Prostate gland (tissue), 2 donors: ENCODE data around the gene ARSJ. TPM values are rescaled to one million over a fixed set of nuclear protein-coding genes. Genes with fewer than 3 reads are reported as not detected.

ENCODE experiments used
- DNase-seq: peaks from one replicate; pipeline ENCODE4 v3.0.0-alpha.2; 2019; ENCODE audit warnings: low spot score
- H3K27ac ChIP-seq, 2 donors: fragments of 200-600 bp; sonication (generic); 2 replicates each; pipeline ENCODE4 v1.5.1; 2017 to 2019
- H3K27me3 ChIP-seq: fragments of 200-600 bp; sonication (generic); replicated peaks from 2 replicates; pipeline ENCODE4 v1.5.1; 2019; ENCODE audit not compliant: insufficient read depth
- H3K36me3 ChIP-seq, 2 donors: fragments of 200-600 bp; sonication (generic); 1 replicate in 1 of 2; 2 replicates in 1 of 2; pipeline versions ENCODE4 v1.5.1 to v1.8.1; 2017 to 2019
- H3K4me1 ChIP-seq: fragments of 200-600 bp; sonication (generic); replicated peaks from 2 replicates; pipeline ENCODE4 v1.5.1; 2019
- H3K4me3 ChIP-seq, 2 donors: fragments of 200-600 bp; sonication (generic); 2 replicates each; pipeline ENCODE4 v1.5.1; 2017 to 2019
- H3K9me3 ChIP-seq: fragments of 200-600 bp; sonication (generic); 2 replicates; pipeline ENCODE4 v1.5.1; 2017
- CTCF ChIP-seq, 4 experiments: fragments of 200-600 bp in 2 of 4; fragments of 450-650 bp in 2 of 4; sonication (generic) in 2 of 4; IDR thresholded peaks; 1 replicate in 3 of 4; 2 replicates in 1 of 4; pipeline ENCODE4 v1.5.1; 2016 to 2019; ENCODE audit warnings: antibody characterized with exemption in 4 of 4, mild to moderate bottlenecking in 2 of 4, moderate library complexity in 2 of 4
- POLR2A ChIP-seq: fragments of 450-650 bp; IDR thresholded peaks from one replicate; pipeline ENCODE4 v1.6.1; 2016; ENCODE audit warnings: antibody characterized with exemption, mild to moderate bottlenecking
- POLR2AphosphoS5 ChIP-seq: sonication (generic); formaldehyde crosslinking; IDR thresholded peaks from one replicate; pipeline ENCODE4 v1.6.1; 2017; ENCODE audit warnings: antibody characterized with exemption
- WGBS: methylation state at CpG from one replicate; pipeline ENCODE4 v1.1.5; 2018; 5-methylcytosine and 5-hydroxymethylcytosine counted together
- intact Hi-C: fragments of 100-400 bp; cut with DNase I; formaldehyde crosslinking; loops from one replicate; pipeline ENCODE4 v1.14.2; 2022
- total RNA-seq, 2 donors: library from RNA; depleted of rRNA; stranded (reverse); fragments of >200 nt; gene quantifications; one replicate each; pipeline ENCODE4 v1.1.0, GENCODE V29; 2016

ARSJ gene
- total RNA-seq, 2 donors from 2014 or later: 8.8 to 12.5 TPM

GRCh38 chr4:114021451-114021850 lies 42.0 kb upstream of the ARSJ start:
- Histone ChIP-seq H3K4me3 (no peak overlapping the region), H3K36me3 (no peaks in the 10 kb centered on the region), H3K27ac (no peak overlapping the region), H3K4me1 (no peaks in the 10 kb centered on the region), H3K27me3 (no peaks in the 10 kb centered on the region), H3K9me3 (no peaks in the 10 kb centered on the region)
- TF ChIP-seq POLR2AphosphoS5 (no peak), POLR2A (no peak), CTCF (IDR thresholded peaks at IDR 0.05) (no peak)
- WGBS: 96% methylated on average over 3 of the region's 3 CpGs
- DNase-seq: no peak
- intact Hi-C loops: no loop called here

GRCh38 chr4:114019969-114020358 lies 40.5 kb upstream of the ARSJ start:
- Histone ChIP-seq H3K27me3 (no peaks in the 10 kb centered on the region), H3K9me3 (no peaks in the 10 kb centered on the region), H3K4me1 (no peaks in the 10 kb centered on the region), H3K36me3 (no peaks in the 10 kb centered on the region), H3K27ac (no peak overlapping the region), H3K4me3 (no peak overlapping the region)
- intact Hi-C loops: no loop called here
- no peak for DNase-seq
- WGBS: 70% methylated on average over 1 of the region's 1 CpG
- TF ChIP-seq POLR2AphosphoS5: no peak
- no peak for TF ChIP-seq CTCF (IDR thresholded peaks at IDR 0.05)
- no peak for TF ChIP-seq POLR2A

GRCh38 chr4:114019276-114019968 lies 40.0 kb upstream of the ARSJ start:
- Histone ChIP-seq H3K27me3 (no peaks in the 10 kb centered on the region), H3K4me3 (no peak overlapping the region), H3K36me3 (no peaks in the 10 kb centered on the region), H3K4me1 (no peaks in the 10 kb centered on the region), H3K9me3 (no peaks in the 10 kb centered on the region), H3K27ac (no peak overlapping the region)
- no peak for DNase-seq
- intact Hi-C loops: no loop called here
- 34% methylated on average over 2 of the region's 2 CpGs for WGBS
- no peak for TF ChIP-seq POLR2AphosphoS5
- TF ChIP-seq POLR2A: no peak
- TF ChIP-seq CTCF (IDR thresholded peaks at IDR 0.05): no peak

- H3K9me3 ChIP-seq: no peaks in the 10 kb centered on the region
- H3K27me3 ChIP-seq: no peaks in the 10 kb centered on the region
- no peaks in the 10 kb centered on the region for H3K36me3 ChIP-seq
- intact Hi-C loops: no loop called here
- TF ChIP-seq POLR2AphosphoS5: no peak
- no peak for TF ChIP-seq CTCF (IDR thresholded peaks at IDR 0.05)
- no peak for TF ChIP-seq POLR2A
- DNase-seq: no peak
- 89% methylated on average over 4 of the region's 4 CpGs for WGBS
- H3K27ac ChIP-seq: no peak overlapping the region
- H3K4me3 ChIP-seq: no peak overlapping the region
- H3K4me1 ChIP-seq: no peaks in the 10 kb centered on the region
Observed at GRCh38 chr4:114017120-114017917, 37.9 kb upstream of the ARSJ start.
